GM10847 (cell line): Measurements from ENCODE around the gene TNFAIP8.
A peak's percentile ranks its signal among the peaks of the same experiment; 100 is the strongest.

Experiments
- POLR2A ChIP-seq: IDR thresholded peaks from 2 replicates; pipeline ENCODE4 v1.6.1; 2011; ENCODE audit not compliant: insufficient read length; ENCODE audit errors: extremely low read depth

Gene TNFAIP8

GRCh38 chr5:119336845-119337580 lies 18.8 kb upstream of the TNFAIP8 start:
- no peak for TF ChIP-seq POLR2A

GRCh38 chr5:119338326-119338946 lies 17.4 kb upstream of the TNFAIP8 start:
- TF ChIP-seq POLR2A: no peak

- no peak for TF ChIP-seq POLR2A
Measured at GRCh38 chr5:119339344-119339743, 16.5 kb upstream of the TNFAIP8 start.

GRCh38 chr5:119339965-119340364 lies 15.9 kb upstream of the TNFAIP8 start:
- no peak for TF ChIP-seq POLR2A

GRCh38 chr5:119340597-119341218 lies 15.1 kb upstream of the TNFAIP8 start:
- peak; percentile 16 for TF ChIP-seq POLR2A

GRCh38 chr5:119341452-119342349 lies 14.1 kb upstream of the TNFAIP8 start:
- no peak for TF ChIP-seq POLR2A

GRCh38 chr5:119342406-119342805 lies 13.4 kb upstream of the TNFAIP8 start:
- TF ChIP-seq POLR2A: no peak

GRCh38 chr5:119343052-119343451 lies 12.8 kb upstream of the TNFAIP8 start:
- TF ChIP-seq POLR2A: no peak

GRCh38 chr5:119343766-119344165 lies 12.1 kb upstream of the TNFAIP8 start:
- TF ChIP-seq POLR2A: no peak

GRCh38 chr5:119344231-119344630 lies 11.6 kb upstream of the TNFAIP8 start:
- no peak for TF ChIP-seq POLR2A

- no peak for TF ChIP-seq POLR2A
Measured at GRCh38 chr5:119345861-119346260, 10.0 kb upstream of the TNFAIP8 start.

GRCh38 chr5:119346394-119346793 lies 9.4 kb upstream of the TNFAIP8 start:
- no peak for TF ChIP-seq POLR2A

- no peak for TF ChIP-seq POLR2A
Measured at GRCh38 chr5:119347574-119347973, 8.2 kb upstream of the TNFAIP8 start.

- no peak for TF ChIP-seq POLR2A
Measured at GRCh38 chr5:119347991-119348390, 7.8 kb upstream of the TNFAIP8 start.

GRCh38 chr5:119353213-119353612 lies 2.6 kb upstream of the TNFAIP8 start:
- no peak for TF ChIP-seq POLR2A

GRCh38 chr5:119353686-119354366 lies 2.0 kb upstream of the TNFAIP8 start:
- TF ChIP-seq POLR2A: no peak
